HG02678 (cell line): Measurements from ENCODE around the gene ACAP3.
A peak's percentile ranks its signal among the peaks of the same experiment; 100 is the strongest.
"Not testable (repeated sequence)": the region's sequence is repeated elsewhere in the genome, so short reads cannot be mapped to it uniquely, and the experiment has no call there.

ENCODE experiments used
- ATAC-seq: cut with Tn5 transposase; IDR thresholded peaks from one replicate; pipeline ENCODE4 v1.9.1; 2021; ENCODE audit warnings: mild to moderate bottlenecking, moderate library complexity; ENCODE audit not compliant: unreplicated experiment

ACAP3 gene

GRCh38 chr1:1330366-1331067 is 22.8 kb upstream of the ACAP3 start:
- no peak for ATAC-seq

- no peak for ATAC-seq
Observed at GRCh38 chr1:1329304-1330210, 21.8 kb upstream of the ACAP3 start.

GRCh38 chr1:1328254-1328653 is 20.5 kb upstream of the ACAP3 start:
- ATAC-seq: no peak

- no peak for ATAC-seq
Observed at GRCh38 chr1:1327291-1327690, 19.6 kb upstream of the ACAP3 start.

- ATAC-seq: no peak
Observed at GRCh38 chr1:1326075-1326605, 18.4 kb upstream of the ACAP3 start.

- ATAC-seq: no peak
Observed at GRCh38 chr1:1325288-1326074, 17.8 kb upstream of the ACAP3 start.

- peak; percentile 79 for ATAC-seq
Observed at GRCh38 chr1:1324524-1325287, 17.0 kb upstream of the ACAP3 start, which contains the start of the genes CPTP and INTS11. Gene CPTP (plus strand): TSS chr1:1324802. CDS start chr1:1326911, 2,109 bp downstream. Gene INTS11 (minus strand): TSS chr1:1324660. CDS start chr1:1324608, 52 bp downstream.

GRCh38 chr1:1324084-1324523 is 16.4 kb upstream of the ACAP3 start:
- ATAC-seq: peak; percentile 25

GRCh38 chr1:1322952-1323351 is 15.2 kb upstream of the ACAP3 start:
- ATAC-seq: no peak

GRCh38 chr1:1322418-1322817 is 14.7 kb upstream of the ACAP3 start:
- no peak for ATAC-seq

GRCh38 chr1:1321477-1321876 is 13.7 kb upstream of the ACAP3 start:
- ATAC-seq: no peak

GRCh38 chr1:1320666-1321448 is 13.1 kb upstream of the ACAP3 start:
- no peak for ATAC-seq

GRCh38 chr1:1319646-1319941 is 11.9 kb upstream of the ACAP3 start:
- ATAC-seq: no peak

- ATAC-seq: no peak
Observed at GRCh38 chr1:1318777-1319645, 11.3 kb upstream of the ACAP3 start.

GRCh38 chr1:1318131-1318652 is 10.5 kb upstream of the ACAP3 start:
- no peak for ATAC-seq

GRCh38 chr1:1317420-1317819 is 9.7 kb upstream of the ACAP3 start:
- no peak for ATAC-seq

GRCh38 chr1:1316199-1316598 is 8.5 kb upstream of the ACAP3 start:
- not testable (repeated sequence) for ATAC-seq

GRCh38 chr1:1315435-1315954 is 7.8 kb upstream of the ACAP3 start:
- ATAC-seq: no peak
